Right hindlimb (tissue), 1 donor: ENCODE measurements around the gene ZFAND3.

Experiments used
- DNase-seq: peaks from one replicate; pipeline ENCODE4 v3.0.0-alpha.2; 2018

Gene ZFAND3

DNA sequence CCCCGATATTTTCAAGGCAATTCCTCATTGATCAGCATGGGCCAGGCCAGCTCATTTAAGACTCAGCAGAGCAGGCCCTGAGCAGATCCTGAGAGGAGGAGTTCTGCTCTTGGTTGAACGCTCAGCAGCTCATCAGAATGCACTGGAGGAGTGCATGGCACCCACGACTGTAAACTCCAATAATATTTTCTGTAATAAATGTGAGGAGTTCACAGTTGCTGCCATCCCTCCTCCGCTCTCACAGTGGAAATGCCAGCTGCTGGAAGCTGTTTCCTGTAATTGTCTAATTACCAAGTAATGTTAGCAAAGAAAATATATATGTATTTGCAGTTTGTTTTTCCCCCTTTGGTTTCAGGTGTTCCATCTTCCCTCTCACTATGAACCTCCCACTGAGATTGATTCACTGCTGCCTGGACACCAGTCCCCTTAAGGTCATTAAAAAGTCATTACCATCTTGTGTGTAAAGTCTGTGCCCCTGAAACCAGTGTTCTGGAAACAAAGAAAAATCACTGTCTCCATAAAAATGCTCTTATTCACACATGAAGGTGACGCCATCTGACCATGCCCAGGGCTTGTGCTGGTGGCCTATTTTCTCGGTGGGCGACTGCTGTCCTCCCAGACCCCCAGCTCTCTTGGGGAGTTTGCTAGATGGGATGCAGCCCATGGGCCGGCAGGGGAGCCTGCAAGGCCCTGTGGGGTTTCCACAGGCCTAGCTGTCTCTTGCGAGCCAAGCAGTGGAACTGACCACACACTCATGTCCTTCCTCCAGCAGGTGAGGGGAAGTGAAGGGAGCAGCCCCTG is 374.2 kb downstream of the ZFAND3 start:
- DNase-seq, result no peak

DNA sequence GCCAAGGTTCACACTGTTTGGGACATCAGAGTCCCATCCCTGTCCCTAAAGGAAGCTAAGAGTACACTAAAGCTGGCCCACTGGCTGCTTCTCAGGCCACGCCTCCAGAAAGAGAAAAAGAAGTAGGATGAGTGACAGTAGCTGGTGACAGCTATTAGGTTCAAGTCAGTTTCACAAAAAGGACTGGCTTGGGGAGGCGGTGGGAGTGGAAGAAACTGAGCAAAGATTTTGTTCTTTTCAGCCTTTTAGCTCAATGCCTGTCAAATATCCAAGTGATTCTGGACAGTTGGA is 374.7 kb downstream of the ZFAND3 start:
- no peak for DNase-seq

- no peak for DNase-seq
Observed at GRCh38 chr6:38194589-38194988, 375.1 kb downstream of the ZFAND3 start.

- DNase-seq, result no peak
Observed at GRCh38 chr6:38195113-38195635, 375.6 kb downstream of the ZFAND3 start.

DNA sequence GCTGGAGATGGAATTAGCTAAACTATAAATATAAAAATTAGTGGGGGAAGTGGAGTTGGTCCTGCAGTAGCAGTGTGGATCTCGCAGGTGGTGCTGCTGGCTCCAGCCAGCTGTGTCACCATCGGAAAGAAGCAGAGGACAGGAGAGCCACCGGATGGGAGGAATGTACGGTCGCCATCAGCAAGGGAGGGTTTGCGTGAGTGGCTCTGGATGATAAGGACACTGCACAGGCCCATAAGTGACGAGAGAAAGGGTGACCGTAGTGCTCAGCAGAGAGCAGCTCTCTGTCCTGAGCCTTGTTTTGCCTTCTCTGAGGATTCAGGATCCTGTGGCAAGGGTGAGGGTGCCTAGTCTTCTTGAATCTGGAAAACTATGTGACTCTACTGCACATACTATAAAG is 378.7 kb downstream of the ZFAND3 start:
- DNase-seq, result no peak
